ENCODE data around the gene CEP85.

DNA sequence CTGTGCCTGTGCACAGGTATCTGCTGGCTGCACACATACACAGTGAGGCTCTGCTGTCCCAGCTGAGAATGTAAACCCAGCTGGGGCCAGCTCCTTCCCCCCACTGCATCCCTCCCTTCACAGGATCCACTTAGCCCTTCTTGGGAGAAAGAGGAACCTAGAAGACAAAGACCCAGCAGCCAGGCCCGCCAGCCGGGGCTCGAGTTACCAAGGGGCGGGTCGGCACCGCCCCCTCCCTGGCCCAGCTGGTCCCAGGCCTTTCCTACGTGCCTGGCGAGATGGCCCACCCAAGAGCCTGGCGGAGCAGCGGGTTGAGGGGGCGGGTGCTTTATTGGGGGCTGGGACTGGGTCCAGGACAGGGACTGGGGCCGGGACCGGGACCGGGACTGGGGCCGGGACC lies 48.0 kb downstream of the CEP85 start:
- TF ChIP-seq, protein P1, sequence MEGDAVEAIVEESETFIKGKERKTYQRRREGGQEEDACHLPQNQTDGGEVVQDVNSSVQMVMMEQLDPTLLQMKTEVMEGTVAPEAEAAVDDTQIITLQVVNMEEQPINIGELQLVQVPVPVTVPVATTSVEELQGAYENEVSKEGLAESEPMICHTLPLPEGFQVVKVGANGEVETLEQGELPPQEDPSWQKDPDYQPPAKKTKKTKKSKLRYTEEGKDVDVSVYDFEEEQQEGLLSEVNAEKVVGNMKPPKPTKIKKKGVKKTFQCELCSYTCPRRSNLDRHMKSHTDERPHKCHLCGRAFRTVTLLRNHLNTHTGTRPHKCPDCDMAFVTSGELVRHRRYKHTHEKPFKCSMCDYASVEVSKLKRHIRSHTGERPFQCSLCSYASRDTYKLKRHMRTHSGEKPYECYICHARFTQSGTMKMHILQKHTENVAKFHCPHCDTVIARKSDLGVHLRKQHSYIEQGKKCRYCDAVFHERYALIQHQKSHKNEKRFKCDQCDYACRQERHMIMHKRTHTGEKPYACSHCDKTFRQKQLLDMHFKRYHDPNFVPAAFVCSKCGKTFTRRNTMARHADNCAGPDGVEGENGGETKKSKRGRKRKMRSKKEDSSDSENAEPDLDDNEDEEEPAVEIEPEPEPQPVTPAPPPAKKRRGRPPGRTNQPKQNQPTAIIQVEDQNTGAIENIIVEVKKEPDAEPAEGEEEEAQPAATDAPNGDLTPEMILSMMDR (IDR thresholded peaks at IDR 0.05 in 4 of 5, conservative IDR thresholded peaks at IDR 0.05 in 1 of 5) = no peak
- no peak for TF ChIP-seq POLR2A (IDR thresholded peaks at IDR 0.05)
